Activated CD4-positive, CD25-positive, alpha-beta regulatory T cell (primary cell): ENCODE measurements around the gene AR.

Experiments
- DNase-seq, 4 experiments: peaks; one replicate each; lab custom pipeline; 2025; lab: John Stamatoyannopoulos, UW

AR gene

GRCh38 chrX:67563469-67564448, 19.9 kb downstream of the AR start:
- no peak for DNase-seq

- DNase-seq = no peak
Measured at GRCh38 chrX:67564475-67564874, 20.7 kb downstream of the AR start.

- no peak for DNase-seq
Measured at GRCh38 chrX:67568769-67569168, 24.9 kb downstream of the AR start.

GRCh38 chrX:67570839-67571238, 27.0 kb downstream of the AR start:
- no peak for DNase-seq

GRCh38 chrX:67574696-67575095, 30.9 kb downstream of the AR start:
- no peak for DNase-seq

- DNase-seq = no peak
Measured at GRCh38 chrX:67582436-67582835, 38.6 kb downstream of the AR start.

- no peak for DNase-seq
Measured at GRCh38 chrX:67583171-67583570, 39.4 kb downstream of the AR start.

GRCh38 chrX:67585401-67585800, 41.6 kb downstream of the AR start:
- no peak for DNase-seq

- no peak for DNase-seq
Measured at GRCh38 chrX:67587946-67588624, 44.3 kb downstream of the AR start.

GRCh38 chrX:67596839-67597790, 53.3 kb downstream of the AR start:
- DNase-seq = no peak

GRCh38 chrX:67599532-67599931, 55.7 kb downstream of the AR start:
- DNase-seq = no peak

GRCh38 chrX:67601771-67602170, 58.0 kb downstream of the AR start:
- no peak for DNase-seq

GRCh38 chrX:67604979-67605703, 61.3 kb downstream of the AR start:
- DNase-seq = no peak

- DNase-seq = no peak
Measured at GRCh38 chrX:67607466-67607865, 63.6 kb downstream of the AR start.

GRCh38 chrX:67610282-67610681, 66.5 kb downstream of the AR start:
- DNase-seq = no peak

- DNase-seq = no peak
Measured at GRCh38 chrX:67612231-67612630, 68.4 kb downstream of the AR start.

GRCh38 chrX:67613366-67613765, 69.5 kb downstream of the AR start:
- DNase-seq = no peak

- no peak for DNase-seq
Measured at GRCh38 chrX:67613996-67614395, 70.2 kb downstream of the AR start.

GRCh38 chrX:67614423-67614822, 70.6 kb downstream of the AR start:
- DNase-seq = no peak

GRCh38 chrX:67619253-67619652, 75.4 kb downstream of the AR start:
- DNase-seq = no peak

GRCh38 chrX:67622053-67622585, 78.3 kb downstream of the AR start:
- DNase-seq = no peak
